Activated T-cell treated with anti-CD3 and anti-CD28 coated beads for 4 hours (primary cell): ENCODE results near the gene CRISPLD2.

Experiments
- DNase-seq: peaks from one replicate; pipeline ENCODE4 v3.0.0-alpha.2; 2020

Gene CRISPLD2

GRCh38 chr16:84800158-84800978 lies 19.4 kb upstream of the CRISPLD2 start:
- no peak for DNase-seq

GRCh38 chr16:84803146-84803545 lies 16.6 kb upstream of the CRISPLD2 start:
- no peak for DNase-seq

GRCh38 chr16:84804326-84804725 lies 15.5 kb upstream of the CRISPLD2 start:
- DNase-seq, result no peak

- DNase-seq, result no peak
Measured at GRCh38 chr16:84806256-84806889, 13.4 kb upstream of the CRISPLD2 start.

GRCh38 chr16:84806890-84807258 lies 12.9 kb upstream of the CRISPLD2 start:
- DNase-seq, result no peak

GRCh38 chr16:84807776-84808175 lies 12.0 kb upstream of the CRISPLD2 start:
- DNase-seq, result no peak

GRCh38 chr16:84808826-84809225 lies 11.0 kb upstream of the CRISPLD2 start:
- no peak for DNase-seq

GRCh38 chr16:84810518-84811273 lies 9.1 kb upstream of the CRISPLD2 start:
- no peak for DNase-seq

GRCh38 chr16:84811529-84811928 lies 8.3 kb upstream of the CRISPLD2 start:
- DNase-seq, result no peak

GRCh38 chr16:84813141-84813934 lies 6.4 kb upstream of the CRISPLD2 start:
- no peak for DNase-seq

GRCh38 chr16:84815462-84815861 lies 4.3 kb upstream of the CRISPLD2 start:
- no peak for DNase-seq

- DNase-seq, result no peak
Measured at GRCh38 chr16:84816023-84816422, 3.8 kb upstream of the CRISPLD2 start.

- no peak for DNase-seq
Measured at GRCh38 chr16:84816485-84816884, 3.3 kb upstream of the CRISPLD2 start.

- no peak for DNase-seq
Measured at GRCh38 chr16:84817206-84817605, 2.6 kb upstream of the CRISPLD2 start.

GRCh38 chr16:84817613-84818012 lies 2.2 kb upstream of the CRISPLD2 start:
- no peak for DNase-seq

GRCh38 chr16:84818133-84818532 lies 1.7 kb upstream of the CRISPLD2 start:
- no peak for DNase-seq

GRCh38 chr16:84818989-84819643 lies 669 bp upstream of the CRISPLD2 start:
- no peak for DNase-seq

GRCh38 chr16:84820305-84820684 lies 510 bp downstream of the CRISPLD2 start:
- no peak for DNase-seq

- no peak for DNase-seq
Measured at GRCh38 chr16:84820771-84821170, 986 bp downstream of the CRISPLD2 start.

- no peak for DNase-seq
Measured at GRCh38 chr16:84821179-84821578, 1.4 kb downstream of the CRISPLD2 start.

GRCh38 chr16:84821728-84822689 lies 2.2 kb downstream of the CRISPLD2 start:
- DNase-seq, result no peak
